Naive thymus-derived CD8-positive, alpha-beta T cell (primary cell): ENCODE results near the gene RGS14. TPM values are rescaled to one million over a fixed set of nuclear protein-coding genes. Genes with fewer than 3 reads are reported as not detected.

ENCODE experiments used
- ATAC-seq, 2 donors: fragments of 150-1000 bp; cut with Tn5 transposase in 1 of 2; sonication (Bioruptor Pico), chemical (Tn5 transposase) in 1 of 2; 1 replicate in 1 of 2; 2 replicates in 1 of 2; pipeline ENCODE4 v1.10.0; 2021; ENCODE audit warnings: mild to moderate bottlenecking in 2 of 2, moderate library complexity in 2 of 2
- POLR2A ChIA-PET: fragments of 350-600 bp; sonication (Branson Sonifier 250); formaldehyde crosslinking; loops from one replicate; lab custom pipeline; 2021; ENCODE audit warnings: antibody characterized with exemption; lab: Charles Lee
- DNase-seq, 10 donors: peaks; one replicate each; pipeline versions ENCODE4 v3.0.0 to v3.0.0-alpha.2; 2020 to 2022
- H3K27ac Mint-ChIP-seq, 10 donors: one replicate each; pipeline ENCODE4 v1.8.0; 2020 to 2022; ENCODE audit warnings: mild to moderate bottlenecking in 10 of 10, mixed read lengths in 10 of 10, moderate library complexity in 4 of 10, inconsistent platforms in 1 of 10
- H3K27me3 Mint-ChIP-seq, 5 donors: one replicate each; pipeline ENCODE4 v1.8.0; 2021 to 2022; ENCODE audit warnings: mixed read lengths in 5 of 5
- H3K36me3 Mint-ChIP-seq, 3 donors: one replicate each; pipeline ENCODE4 v1.8.0; 2020 to 2022; ENCODE audit warnings: mixed read lengths in 3 of 3, mild to moderate bottlenecking in 2 of 3, inconsistent platforms in 1 of 3
- H3K4me1 Mint-ChIP-seq, 4 donors: one replicate each; pipeline ENCODE4 v1.8.0; 2021 to 2022; ENCODE audit warnings: mixed read lengths in 4 of 4
- H3K4me3 Mint-ChIP-seq, 10 donors: one replicate each; pipeline ENCODE4 v1.8.0; 2020 to 2022; ENCODE audit warnings: mild to moderate bottlenecking in 10 of 10, mixed read lengths in 10 of 10, moderate library complexity in 6 of 10, inconsistent platforms in 1 of 10
- H3K9me3 Mint-ChIP-seq, 9 donors: one replicate each; pipeline ENCODE4 v1.8.0; 2020 to 2022; ENCODE audit warnings: mixed read lengths in 9 of 9, mild to moderate bottlenecking in 3 of 9, inconsistent platforms in 1 of 9, moderate library complexity in 1 of 9
- polyA plus RNA-seq, 3 donors: library from polyadenylated mRNA; unstranded; fragments of 300-500 nt; fragmentation: Illumina TruSeq; gene quantifications; one replicate each; pipeline ENCODE4 v1.2.3, GENCODE V29; 2021
- total RNA-seq, 8 experiments: library from RNA in 2 of 8; stranded (reverse) in 2 of 8; gene quantifications; one replicate each; pipeline ENCODE4 v1.2.3 and lab custom pipeline; 2021 to 2026

RGS14 gene
- total and polyA plus RNA-seq, 5 experiments from 2014 or later, result 40.9 to 122 (median 89.3) TPM

DNA sequence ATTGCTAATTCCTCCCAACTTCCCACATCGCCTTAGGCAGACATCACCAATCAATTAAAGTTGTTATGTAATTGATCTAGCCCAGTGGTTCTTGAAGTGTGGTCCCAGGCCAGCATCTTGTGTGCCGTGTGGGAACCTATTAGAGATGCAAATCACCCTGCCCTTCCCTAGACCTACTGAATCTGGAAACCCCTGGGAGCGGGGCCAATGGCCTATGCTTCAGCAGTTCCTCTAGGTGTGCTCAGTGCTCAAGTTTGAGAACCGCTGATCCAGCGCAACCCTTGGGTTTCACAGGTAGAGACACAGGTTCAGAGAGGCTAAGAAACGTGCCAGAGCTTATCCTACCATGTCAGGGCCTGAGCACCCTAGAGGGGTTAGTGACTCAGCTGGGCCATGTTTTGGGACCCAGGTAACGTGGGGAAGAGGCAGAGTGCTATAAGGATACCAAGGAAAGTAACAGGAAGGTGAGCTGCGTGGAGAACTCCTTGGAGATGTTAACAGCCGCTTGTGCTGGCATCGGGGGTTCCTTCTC lies 30.9 kb downstream of the RGS14 start:
- ATAC-seq (no peak), DNase-seq (no peak)
- POLR2A ChIA-PET, result interaction anchor here (0.7 to 4.0 kb wide), 5 partner anchors 10 to 76 kb away, joined by 3 to 87 read pairs (median 29); partner anchors contain the start of gene PRR7
- Mint-ChIP-seq H3K27ac (peak overlapping the region in 9 of 10 donors; percentile 19 to 94 (median 68)), H3K36me3 (no peaks in the 10 kb centered on the region), H3K27me3 (peaks cover 0 to 4% (median 0%) of the 10 kb centered on the region in 5 donors), H3K4me3 (peak overlapping the region in 5 of 10 donors; percentile 39 to 74 (median 57)), H3K4me1 (peaks cover 25 to 54% (median 49%) of the 10 kb centered on the region in 4 donors), H3K9me3 (no peaks in the 10 kb centered on the region)

DNA sequence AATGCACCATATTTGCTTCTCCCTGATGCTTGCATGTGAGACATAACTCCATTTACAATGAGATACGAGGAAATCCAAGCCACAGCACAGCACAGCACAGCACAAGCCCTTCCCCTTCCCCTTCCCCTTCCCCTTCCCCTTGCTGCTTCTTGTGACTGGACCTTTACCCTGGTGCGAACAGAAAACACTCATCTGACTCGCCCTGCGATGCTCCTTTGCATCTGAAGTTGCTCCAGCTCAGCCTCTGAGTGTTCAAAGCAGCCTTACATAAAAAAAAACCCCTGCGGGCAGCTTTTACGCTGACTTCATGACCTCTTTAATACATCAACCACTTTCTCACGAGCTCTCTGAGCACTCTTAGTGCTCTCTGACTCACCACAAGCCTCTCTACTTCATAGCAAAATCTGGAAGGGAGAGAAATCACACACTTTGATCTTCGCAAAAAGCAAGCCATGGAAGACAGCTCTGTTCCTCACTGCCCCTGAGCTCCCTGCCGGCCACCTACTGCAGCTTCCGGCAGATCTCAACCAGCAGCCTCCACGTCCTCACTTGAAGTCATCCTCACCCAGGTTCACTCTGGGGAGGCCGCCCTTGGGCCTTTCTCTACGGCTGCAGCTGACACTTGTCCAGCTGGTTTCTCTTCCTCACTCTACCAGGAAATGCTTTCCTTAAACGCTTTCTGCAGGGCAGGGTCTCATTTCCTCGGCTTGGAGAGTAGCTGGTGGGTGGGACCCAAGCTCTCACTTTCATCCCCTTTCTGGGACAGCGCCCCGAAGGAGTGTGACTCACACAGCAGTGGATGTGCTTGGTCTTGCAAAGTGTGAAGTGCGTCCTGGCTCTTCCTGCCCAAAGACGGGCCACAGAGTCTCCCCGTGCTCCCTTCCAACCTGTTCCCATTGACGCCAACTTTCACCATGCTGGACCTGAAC lies 31.8 kb downstream of the RGS14 start:
- H3K4me3 Mint-ChIP-seq, result peak overlapping the region; percentile 20 to 76 (median 55)
- no peaks in the 10 kb centered on the region for H3K9me3 Mint-ChIP-seq
- ATAC-seq, result peak; percentile 76 to 77
- peak overlapping the region; percentile 77 to 94 (median 84) for H3K27ac Mint-ChIP-seq
- H3K36me3 Mint-ChIP-seq, result no peaks in the 10 kb centered on the region
- peaks cover 0 to 4% (median 0%) of the 10 kb centered on the region in 5 donors for H3K27me3 Mint-ChIP-seq
- POLR2A ChIA-PET, result interaction anchor here (0.7 to 4.0 kb wide), 17 partner anchors 11 to 276 kb away, joined by 3 to 87 read pairs (median 9); partner anchors contain the start of genes GRK6, PDLIM7, PRR7 and RGS14
- DNase-seq, result peak in 6 of 10 donors; percentile 31 to 55 (median 46)
- H3K4me1 Mint-ChIP-seq, result peaks cover 25 to 55% (median 47%) of the 10 kb centered on the region in 4 donors

DNA sequence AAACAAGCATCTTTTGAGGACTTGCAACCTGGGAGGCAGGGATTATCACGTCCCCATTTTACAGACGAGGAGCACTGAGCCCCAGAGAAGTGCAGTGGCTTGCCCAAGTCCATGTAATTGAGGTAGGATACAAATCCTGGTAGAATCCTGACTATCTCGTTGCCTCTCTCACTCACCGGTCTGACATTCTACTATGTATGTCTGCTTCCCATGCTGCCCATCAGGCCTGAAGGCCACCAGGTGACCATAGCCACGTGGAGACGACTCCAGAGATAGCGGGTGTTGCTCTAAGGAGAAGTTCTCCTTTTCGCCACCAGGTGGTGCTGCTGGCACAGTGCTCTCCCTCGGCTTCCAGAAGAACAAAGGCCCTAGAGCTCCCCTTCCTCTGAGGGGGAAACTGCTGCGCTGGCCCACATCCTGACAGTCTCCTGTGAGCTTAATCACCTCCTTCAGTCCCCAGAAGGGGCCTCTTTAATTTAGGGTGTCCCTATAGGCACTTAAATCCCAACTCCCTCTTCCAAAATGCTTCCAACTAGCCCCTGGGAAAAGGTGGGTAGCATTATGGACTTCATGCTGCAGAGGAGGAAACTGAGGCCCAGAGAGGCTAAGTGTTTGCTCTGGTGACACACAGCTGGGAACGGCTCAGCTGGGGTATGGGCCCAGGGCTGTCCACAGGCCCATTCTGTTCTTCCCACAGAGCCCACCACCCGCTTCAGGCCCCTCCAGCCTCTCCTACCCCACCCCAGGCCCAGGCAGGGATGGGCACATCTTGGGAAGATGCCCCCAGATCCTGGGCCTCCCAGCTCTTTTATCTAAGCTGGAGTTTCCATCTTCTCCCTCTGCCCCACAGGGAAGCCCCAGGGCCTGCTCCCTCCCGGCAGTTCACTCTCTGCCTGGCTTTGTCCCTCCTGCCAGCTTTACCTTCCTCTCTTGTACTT lies 32.9 kb downstream of the RGS14 start:
- Mint-ChIP-seq H3K4me1 (peaks cover 21 to 47% (median 39%) of the 10 kb centered on the region in 4 donors), H3K9me3 (no peaks in the 10 kb centered on the region), H3K36me3 (no peaks in the 10 kb centered on the region), H3K27me3 (peaks cover 0 to 4% (median 0%) of the 10 kb centered on the region in 5 donors), H3K4me3 (peak overlapping the region in 8 of 10 donors; percentile 23 to 79 (median 55)), H3K27ac (peak overlapping the region; percentile 46 to 94 (median 82))
- ATAC-seq (peak; percentile 83), DNase-seq (peak; percentile 73 to 93 (median 88))
- POLR2A ChIA-PET, result interaction anchor here (0.7 to 4.0 kb wide), 18 partner anchors 10 to 126 kb away, joined by 3 to 87 read pairs (median 7); partner anchors contain the start of genes DDX41, GRK6, PDLIM7 and PFN3

DNA sequence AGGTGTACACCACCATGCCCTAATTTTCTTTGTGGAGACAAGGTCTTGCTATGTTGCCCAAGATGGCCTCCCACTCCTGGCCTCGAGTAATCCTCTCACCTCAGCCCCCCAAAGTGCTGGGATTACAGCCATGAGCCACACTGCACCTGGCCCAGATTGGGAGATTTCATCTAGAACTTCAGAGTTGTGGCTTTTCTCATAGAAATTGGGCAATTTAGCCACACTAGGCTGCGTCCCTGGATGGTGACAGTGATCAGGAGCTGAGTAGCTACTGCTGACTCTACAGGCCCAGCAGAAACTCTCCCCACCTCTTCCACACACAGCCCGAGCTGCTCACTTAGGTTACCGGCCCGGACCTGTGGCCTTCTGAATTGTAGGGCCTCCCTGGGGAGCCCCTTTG lies 35.0 kb downstream of the RGS14 start:
- DNase-seq (no peak), ATAC-seq (no peak)
- Mint-ChIP-seq H3K36me3 (no peaks in the 10 kb centered on the region), H3K4me1 (peaks cover 21 to 41% (median 35%) of the 10 kb centered on the region in 4 donors), H3K4me3 (no peak overlapping the region), H3K27ac (no peak overlapping the region), H3K27me3 (peaks cover 0 to 4% (median 0%) of the 10 kb centered on the region in 5 donors), H3K9me3 (no peaks in the 10 kb centered on the region)
- POLR2A ChIA-PET, result interaction anchor here (0.8 to 1.6 kb wide), 3 partner anchors 10 to 63 kb away, joined by 3 to 5 read pairs (median 5); no protein-coding TSS in a partner anchor

DNA sequence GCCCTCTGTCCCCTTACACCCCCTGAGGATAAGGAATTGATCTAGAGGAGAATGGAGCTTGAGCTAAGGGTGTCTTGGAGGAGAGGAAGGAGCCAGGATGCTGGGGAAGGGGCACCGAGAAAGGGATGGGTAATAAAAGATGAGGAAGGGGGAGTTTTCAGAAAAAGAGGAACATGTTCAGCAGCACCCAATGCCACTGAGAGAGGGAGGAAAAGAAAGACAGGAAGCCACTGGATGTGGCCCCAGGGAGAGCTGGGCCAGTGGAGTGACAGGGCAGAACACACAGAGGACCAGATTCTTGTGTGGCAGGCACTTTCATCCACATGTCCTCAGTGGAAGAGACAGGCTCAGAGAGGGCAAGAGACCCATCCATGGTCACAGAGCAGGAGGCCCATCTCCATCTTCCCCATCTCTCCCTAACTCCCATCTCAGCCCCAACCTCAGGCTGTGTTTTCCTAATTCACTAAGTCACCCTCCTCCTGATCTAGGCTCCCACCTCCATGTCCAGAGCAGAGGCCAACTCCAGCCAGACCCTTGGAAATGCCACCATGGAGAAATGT lies 35.6 kb downstream of the RGS14 start:
- Mint-ChIP-seq H3K9me3 (no peaks in the 10 kb centered on the region), H3K27me3 (peaks cover 0 to 3% (median 0%) of the 10 kb centered on the region in 5 donors), H3K4me3 (no peak overlapping the region), H3K27ac (peak overlapping the region in 1 of 10 donors; percentile 31), H3K4me1 (peaks cover 19 to 38% (median 32%) of the 10 kb centered on the region in 4 donors), H3K36me3 (no peaks in the 10 kb centered on the region)
- DNase-seq (no peak), ATAC-seq (no peak)
- POLR2A ChIA-PET, result interaction anchor here (1.4 to 1.6 kb wide), 2 partner anchors 10 to 62 kb away, joined by 5 read pairs; no protein-coding TSS in a partner anchor

DNA sequence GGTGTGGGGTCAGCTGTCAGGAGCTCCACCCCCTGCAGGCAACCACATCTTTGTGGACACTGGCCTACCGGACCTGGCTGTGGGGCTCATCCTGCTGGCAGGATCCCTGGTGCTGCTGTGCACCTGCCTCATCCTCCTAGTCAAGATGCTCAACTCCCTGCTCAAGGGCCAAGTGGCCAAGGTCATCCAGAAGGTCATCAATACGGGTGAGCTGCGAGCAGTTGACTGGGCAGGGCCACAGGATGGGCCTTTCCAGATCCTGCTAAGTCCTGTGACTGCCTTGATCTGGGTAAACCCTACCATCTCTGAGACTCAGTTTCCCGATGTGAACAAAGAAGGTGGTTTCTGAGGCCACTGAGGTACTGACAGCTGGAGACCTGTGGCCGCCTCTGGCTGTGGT lies 36.3 kb downstream of the RGS14 start:
- ATAC-seq (no peak), DNase-seq (no peak)
- H3K9me3 Mint-ChIP-seq, result no peaks in the 10 kb centered on the region
- peaks cover 0 to 2% (median 0%) of the 10 kb centered on the region in 5 donors for H3K27me3 Mint-ChIP-seq
- no peak overlapping the region for H3K27ac Mint-ChIP-seq
- peaks cover 14 to 31% (median 25%) of the 10 kb centered on the region in 4 donors for H3K4me1 Mint-ChIP-seq
- no peak overlapping the region for H3K4me3 Mint-ChIP-seq
- POLR2A ChIA-PET, result interaction anchor here (1.6 to 1.9 kb wide), 2 partner anchors 58 to 61 kb away, joined by 4 to 5 read pairs; no protein-coding TSS in a partner anchor
- H3K36me3 Mint-ChIP-seq, result no peaks in the 10 kb centered on the region

DNA sequence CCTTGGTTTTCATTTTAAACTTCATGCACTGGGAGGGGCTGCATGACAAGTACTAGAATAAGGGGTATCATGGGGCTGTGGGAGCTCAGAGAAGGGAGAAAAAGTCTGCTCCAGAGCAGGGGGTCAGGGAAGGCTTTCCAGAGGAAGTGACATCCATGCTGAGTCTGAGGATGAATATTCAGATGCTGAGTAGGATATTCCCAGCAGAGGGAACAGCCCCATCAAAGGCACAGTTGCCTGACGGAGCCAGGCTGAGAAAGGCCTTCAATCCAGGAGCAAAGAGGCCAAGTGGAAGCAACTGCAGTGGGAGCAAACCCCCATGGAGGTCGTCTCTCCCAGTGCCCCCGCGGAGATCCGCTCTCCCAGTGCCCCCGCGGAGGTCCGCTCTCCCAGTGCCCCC lies 38.4 kb downstream of the RGS14 start:
- ATAC-seq, result no peak

DNA sequence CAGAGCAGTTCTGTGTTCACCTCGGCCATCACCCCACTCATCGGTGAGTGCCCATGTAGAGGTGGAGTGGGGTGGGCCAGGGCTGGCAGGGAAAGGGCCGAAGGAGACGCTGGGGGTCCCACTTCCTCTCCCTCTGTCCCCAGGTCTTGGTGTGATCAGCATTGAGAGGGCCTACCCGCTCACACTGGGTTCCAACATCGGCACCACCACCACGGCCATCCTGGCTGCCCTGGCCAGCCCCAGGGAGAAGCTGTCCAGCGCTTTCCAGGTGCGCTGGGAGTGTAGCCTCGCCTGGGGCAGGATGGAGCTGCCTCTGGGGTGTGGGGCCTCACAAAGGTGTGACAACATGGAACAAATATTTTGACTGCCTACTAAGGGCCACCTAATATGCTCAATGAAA lies 39.1 kb downstream of the RGS14 start:
- H3K9me3 Mint-ChIP-seq, result no peaks in the 10 kb centered on the region
- ATAC-seq (no peak), DNase-seq (no peak)
- peaks cover 0 to 7% (median 1%) of the 10 kb centered on the region in 4 donors for H3K4me1 Mint-ChIP-seq
- peaks cover 0 to 6% (median 0%) of the 10 kb centered on the region in 5 donors for H3K27me3 Mint-ChIP-seq
- POLR2A ChIA-PET, result interaction anchor here (1.8 kb wide), 1 partner anchor 101 kb away, joined by 5 read pairs; the partner anchor contains the start of gene PDLIM7
- no peak overlapping the region for H3K4me3 Mint-ChIP-seq
- H3K27ac Mint-ChIP-seq, result no peak overlapping the region
- H3K36me3 Mint-ChIP-seq, result no peaks in the 10 kb centered on the region

More for the DNA sequence above, 38.4 kb downstream of the RGS14 start:
- H3K36me3 Mint-ChIP-seq, result no peaks in the 10 kb centered on the region
- no peak overlapping the region for H3K27ac Mint-ChIP-seq
- no peak for DNase-seq
- peaks cover 4 to 11% (median 6%) of the 10 kb centered on the region in 4 donors for H3K4me1 Mint-ChIP-seq
- H3K4me3 Mint-ChIP-seq, result no peak overlapping the region
- no peaks in the 10 kb centered on the region for H3K27me3 Mint-ChIP-seq
- H3K9me3 Mint-ChIP-seq, result no peaks in the 10 kb centered on the region
- POLR2A ChIA-PET, result no interaction called here

DNA sequence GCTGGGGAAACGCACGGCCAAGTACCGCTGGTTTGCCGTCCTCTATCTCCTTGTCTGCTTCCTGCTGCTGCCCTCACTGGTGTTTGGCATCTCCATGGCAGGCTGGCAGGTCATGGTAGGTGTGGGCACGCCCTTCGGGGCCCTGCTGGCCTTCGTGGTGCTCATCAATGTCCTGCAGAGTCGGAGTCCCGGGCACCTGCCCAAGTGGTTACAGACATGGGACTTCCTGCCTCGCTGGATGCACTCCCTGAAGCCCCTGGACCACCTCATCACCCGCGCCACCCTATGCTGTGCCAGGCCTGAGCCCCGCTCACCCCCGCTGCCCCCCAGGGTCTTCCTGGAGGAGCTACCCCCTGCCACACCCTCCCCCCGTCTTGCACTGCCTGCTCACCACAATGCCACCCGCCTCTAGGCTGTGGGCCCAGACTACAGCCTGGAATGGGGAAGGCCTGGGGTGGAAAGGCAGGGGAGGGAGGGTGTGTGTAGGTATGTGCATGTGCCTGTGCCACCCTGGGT lies 40.2 kb downstream of the RGS14 start:
- H3K36me3 Mint-ChIP-seq, result no peaks in the 10 kb centered on the region
- H3K4me3 Mint-ChIP-seq, result no peak overlapping the region
- no peaks in the 10 kb centered on the region for H3K9me3 Mint-ChIP-seq
- DNase-seq (no peak), ATAC-seq (no peak)
- H3K27ac Mint-ChIP-seq, result peak overlapping the region in 1 of 10 donors; percentile 82
- POLR2A ChIA-PET, result interaction anchor here (0.6 to 1.8 kb wide), 2 partner anchors 100 to 151 kb away, joined by 3 to 5 read pairs; partner anchors contain the start of gene PDLIM7
- peaks cover 0 to 8% (median 0%) of the 10 kb centered on the region in 5 donors for H3K27me3 Mint-ChIP-seq
- peaks cover 2 to 17% (median 9%) of the 10 kb centered on the region in 4 donors for H3K4me1 Mint-ChIP-seq

DNA sequence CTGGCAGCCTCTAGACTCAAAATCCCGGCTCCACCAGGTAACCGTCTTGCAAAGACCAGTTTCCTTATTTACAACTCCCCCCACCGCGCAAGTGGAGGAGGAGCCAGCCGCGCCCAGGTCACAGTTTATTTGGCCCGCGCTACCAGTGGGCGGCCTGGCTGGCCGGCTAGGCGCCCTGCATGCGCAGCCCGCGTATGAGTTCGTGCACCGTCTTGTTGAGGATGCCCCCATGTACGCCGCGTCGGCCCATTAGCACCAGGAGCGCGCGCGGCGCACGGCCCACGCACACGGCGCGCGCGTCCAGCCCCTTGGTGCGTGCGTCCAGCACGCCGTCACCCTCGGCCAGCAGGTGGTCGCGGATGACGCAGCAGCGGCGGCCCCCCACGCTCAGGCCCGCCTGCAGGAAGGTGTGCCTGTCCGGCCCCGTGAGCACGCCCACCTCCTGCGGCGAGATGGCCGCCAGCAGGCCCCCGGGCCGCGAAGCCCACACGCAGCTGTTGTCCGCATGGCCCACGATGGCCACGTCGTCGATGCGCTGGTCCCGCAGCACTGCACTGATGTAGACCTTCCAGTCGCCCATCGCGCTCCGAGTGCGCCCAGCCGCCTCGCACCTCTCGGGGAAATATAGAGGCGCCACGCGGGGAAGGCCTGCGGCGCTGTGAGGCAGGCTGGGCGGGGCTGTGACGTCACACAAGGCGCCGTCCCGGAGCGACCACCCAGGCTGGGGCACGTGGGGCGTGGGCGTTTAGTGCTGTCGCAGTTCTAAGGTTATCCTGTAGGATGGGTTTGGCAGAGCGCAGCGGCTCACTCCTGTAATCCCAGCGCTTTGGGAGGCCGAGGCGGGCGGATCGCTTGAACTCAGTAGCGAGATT lies 42.5 kb downstream of the RGS14 start, which contains the start of gene PFN3:
TSS of gene PFN3 (minus strand) at position 665 of the 872 bp plus-strand sequence. CDS start at position 580, 85 bp downstream.
- Mint-ChIP-seq H3K4me1 (peaks cover 1 to 28% (median 26%) of the 10 kb centered on the region in 4 donors), H3K4me3 (no peak within 1 kb of the TSS), H3K9me3 (no peaks in the 10 kb centered on the region), H3K27ac (peak within 1 kb of the TSS in 1 of 10 donors; percentile 11), H3K27me3 (peaks cover 0 to 9% (median 0%) of the 10 kb centered on the region in 5 donors), H3K36me3 (no peaks in the 10 kb centered on the region)
- no peak for ATAC-seq
- no peak for DNase-seq
- POLR2A ChIA-PET, result interaction anchor here (0.5 to 1.0 kb wide), 2 partner anchors 10 to 21 kb away, joined by 4 to 5 read pairs; no protein-coding TSS in a partner anchor
